GOT3 (cell line): Measurements from ENCODE around the gene SMIM33.
"Not testable (repeated sequence)": the region's sequence is repeated elsewhere in the genome, so short reads cannot be mapped to it uniquely, and the experiment has no call there.

ENCODE experiments used
- DNase-seq: peaks from one replicate; lab custom pipeline; 2025; ENCODE audit warnings: mixed read lengths; lab: John Stamatoyannopoulos, UW

SMIM33 gene

GRCh38 chr5:139470821-139471300 lies at the start of gene SMIM33:
Gene SMIM33 (plus strand): TSS chr5:139471004. CDS start chr5:139471122, 118 bp downstream.
- no peak for DNase-seq

- no peak for DNase-seq
Observed at GRCh38 chr5:139422307-139422893, 48.4 kb upstream of the SMIM33 start.

- no peak for DNase-seq
Observed at GRCh38 chr5:139425497-139425896, 45.3 kb upstream of the SMIM33 start.

- no peak for DNase-seq
Observed at GRCh38 chr5:139426203-139426885, 44.5 kb upstream of the SMIM33 start.

GRCh38 chr5:139430015-139430414 lies 40.8 kb upstream of the SMIM33 start:
- DNase-seq, result no peak

- no peak for DNase-seq
Observed at GRCh38 chr5:139431706-139432105, 39.1 kb upstream of the SMIM33 start.

- no peak for DNase-seq
Observed at GRCh38 chr5:139435676-139436075, 35.1 kb upstream of the SMIM33 start.

GRCh38 chr5:139438707-139439012 lies 32.1 kb upstream of the SMIM33 start:
- no peak for DNase-seq

- DNase-seq, result peak; percentile 73
Observed at GRCh38 chr5:139439013-139439903, 31.5 kb upstream of the SMIM33 start, which contains the start of gene DNAJC18. Gene DNAJC18 (minus strand): TSS chr5:139439525. CDS start chr5:139439445, 80 bp downstream.

- not testable (repeated sequence) for DNase-seq
Observed at GRCh38 chr5:139440416-139440815, 30.4 kb upstream of the SMIM33 start.

- DNase-seq, result no peak
Observed at GRCh38 chr5:139443831-139444453, 26.9 kb upstream of the SMIM33 start.

- no peak for DNase-seq
Observed at GRCh38 chr5:139445325-139446170, 25.3 kb upstream of the SMIM33 start.

- no peak for DNase-seq
Observed at GRCh38 chr5:139446956-139447779, 23.6 kb upstream of the SMIM33 start.

GRCh38 chr5:139451176-139451575 lies 19.6 kb upstream of the SMIM33 start:
- no peak for DNase-seq

- no peak for DNase-seq
Observed at GRCh38 chr5:139451878-139452660, 18.7 kb upstream of the SMIM33 start.

- DNase-seq, result no peak
Observed at GRCh38 chr5:139453683-139454567, 16.9 kb upstream of the SMIM33 start.

GRCh38 chr5:139454568-139455290 lies 16.1 kb upstream of the SMIM33 start:
- DNase-seq, result no peak

GRCh38 chr5:139456776-139457175 lies 14.0 kb upstream of the SMIM33 start:
- no peak for DNase-seq
